HG03469 (cell line): Measurements from ENCODE around the gene PAPSS1.
"Not testable (repeated sequence)": the region's sequence is repeated elsewhere in the genome, so short reads cannot be mapped to it uniquely, and the experiment has no call there.

Source experiments
- ATAC-seq: cut with Tn5 transposase; IDR thresholded peaks from one replicate; pipeline ENCODE4 v1.9.1; 2021; ENCODE audit warnings: mild to moderate bottlenecking, moderate library complexity, moderate number of reproducible peaks; ENCODE audit not compliant: unreplicated experiment

The PAPSS1 gene

DNA sequence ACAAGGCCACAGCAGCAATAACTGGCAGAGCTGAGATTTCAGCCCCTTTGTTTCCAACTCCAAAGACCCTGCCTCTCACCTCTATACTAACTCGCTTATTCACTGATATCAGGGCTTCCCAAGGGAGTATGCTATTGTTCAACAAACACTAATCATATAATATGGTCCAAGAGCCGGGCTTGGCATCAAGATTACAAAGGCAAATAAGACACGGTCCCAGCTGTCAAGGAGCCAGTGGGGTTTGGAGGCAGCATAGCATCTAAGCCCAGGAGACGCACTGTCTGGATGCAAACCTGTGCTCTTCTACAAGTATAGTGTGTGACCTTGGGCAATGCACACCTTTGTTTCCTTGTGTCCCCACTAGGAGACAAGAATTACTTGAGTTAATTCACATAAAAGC, 28.7 kb downstream of the PAPSS1 start:
- no peak for ATAC-seq

DNA sequence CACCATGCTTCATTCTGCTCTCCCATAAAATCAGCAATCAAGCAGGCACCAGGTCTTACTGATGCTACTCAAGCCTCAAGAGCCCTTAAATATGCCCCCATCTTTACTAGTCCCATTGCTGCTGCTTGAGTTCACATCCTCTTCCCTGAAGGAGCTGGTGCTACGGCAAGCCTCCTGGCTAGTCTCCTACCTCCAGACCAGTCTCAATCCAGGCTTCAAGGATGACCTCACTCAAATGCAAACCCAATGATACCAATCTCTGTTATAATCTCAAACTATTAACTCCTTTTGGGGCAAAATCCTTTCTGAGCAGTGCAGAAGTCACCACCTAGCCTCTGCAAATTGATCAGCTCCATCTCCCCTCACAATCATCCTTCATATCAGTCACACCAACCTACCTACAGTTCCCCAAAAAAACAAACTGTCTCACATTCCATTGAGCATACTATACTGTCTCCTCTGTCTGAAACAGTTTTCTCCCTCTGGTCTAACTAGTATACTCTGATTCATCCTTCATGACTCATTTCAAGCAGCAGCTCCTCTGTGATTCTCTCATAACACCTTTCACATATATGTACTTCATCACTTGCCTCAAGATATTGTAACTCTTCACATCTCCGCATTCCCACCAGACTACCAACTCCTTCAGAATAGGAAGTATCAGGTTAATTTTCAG, 30.0 kb downstream of the PAPSS1 start:
- no peak for ATAC-seq

DNA sequence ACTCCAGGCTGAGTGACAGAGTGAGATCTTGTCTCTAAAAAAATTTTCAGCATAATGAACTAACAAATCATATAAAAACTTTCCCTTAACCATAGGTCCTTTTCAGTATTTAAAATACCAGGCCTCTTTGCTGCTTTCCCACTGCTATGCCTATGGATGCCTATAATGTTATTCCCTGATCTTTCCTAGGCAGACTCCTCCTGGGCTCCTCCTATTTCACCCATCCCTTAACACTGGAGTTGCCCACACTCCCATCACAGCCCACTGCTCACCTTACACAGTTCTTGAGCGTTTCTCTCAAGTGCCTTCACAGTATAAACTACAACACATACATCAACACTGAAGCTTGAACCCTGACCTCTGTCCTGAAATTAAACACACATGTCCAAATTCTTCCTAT, 31.6 kb downstream of the PAPSS1 start:
- no peak for ATAC-seq

DNA sequence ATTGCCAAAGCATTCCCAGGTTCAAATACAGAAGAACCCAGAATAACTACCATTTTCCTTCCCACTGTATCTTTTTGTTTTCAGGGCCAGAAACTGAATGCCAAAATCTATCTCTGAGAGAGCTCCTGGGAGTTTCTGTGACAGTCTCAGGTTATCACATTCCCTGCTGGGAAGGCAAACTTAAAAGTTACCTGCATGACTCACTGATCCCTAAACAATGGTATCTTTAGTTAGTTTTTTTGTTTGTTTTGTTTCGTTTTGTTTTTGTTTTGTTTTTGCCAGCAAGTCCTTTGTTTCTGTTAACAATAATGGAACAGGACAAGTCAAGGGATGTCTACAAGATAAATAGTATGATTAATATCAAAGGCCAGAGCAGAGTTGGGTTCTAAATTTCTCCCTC, 34.3 kb downstream of the PAPSS1 start:
- no peak for ATAC-seq

DNA sequence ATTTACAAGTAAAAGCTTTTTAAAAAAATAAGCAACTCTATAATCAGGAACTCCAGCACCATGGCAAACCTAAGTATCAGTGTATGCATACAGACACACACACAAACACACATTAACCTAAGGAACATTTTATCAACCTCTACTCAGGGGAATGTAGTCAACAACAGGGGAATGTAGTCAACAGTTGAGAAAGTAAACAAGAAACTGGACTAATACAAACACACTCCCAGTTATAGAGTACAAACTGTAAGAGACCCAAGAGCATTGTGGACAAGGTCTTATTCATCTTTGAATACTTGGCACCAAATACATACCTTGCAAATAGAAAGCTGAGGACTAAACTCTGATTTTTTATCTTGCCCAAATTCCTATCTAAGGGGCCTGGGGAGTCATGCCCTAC, 36.2 kb downstream of the PAPSS1 start:
- ATAC-seq, result no peak

DNA sequence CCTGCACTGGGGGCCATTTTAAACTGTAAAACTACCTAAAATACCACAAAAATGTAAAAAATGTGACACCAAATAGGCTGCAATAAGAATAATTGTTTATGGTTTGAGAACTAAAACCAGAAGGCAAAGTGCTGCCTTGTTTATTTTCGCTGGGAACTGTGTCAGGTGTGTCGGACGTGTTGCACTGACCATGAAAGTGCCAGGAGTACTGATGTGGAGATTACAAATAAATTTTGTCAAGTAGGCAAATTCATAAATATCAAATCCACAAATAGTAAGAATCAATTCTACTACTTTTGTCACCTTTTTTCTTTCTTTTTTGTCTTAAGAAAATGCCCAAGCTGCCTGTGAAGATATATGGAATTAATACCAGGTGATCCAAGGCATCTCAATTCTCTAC, 37.7 kb downstream of the PAPSS1 start:
- no peak for ATAC-seq

DNA sequence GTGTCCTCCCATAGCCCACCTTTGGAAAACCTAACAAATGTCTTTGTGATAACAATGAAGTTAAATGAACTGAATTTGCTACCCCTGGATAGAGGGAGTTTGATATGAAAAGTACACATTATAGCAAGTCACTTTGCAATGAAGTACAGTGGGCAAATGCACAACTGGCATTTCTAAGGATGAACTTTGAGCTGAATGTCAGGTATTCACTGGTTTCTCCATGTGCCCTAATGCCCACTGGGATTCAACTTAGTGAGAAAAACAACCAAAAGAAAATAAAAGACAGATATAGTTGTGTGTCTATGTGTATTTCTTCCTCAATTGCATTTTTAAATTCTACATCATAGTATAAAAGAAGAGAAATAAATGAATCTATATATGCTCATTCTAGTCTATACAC, 51.0 kb downstream of the PAPSS1 start:
- ATAC-seq, result no peak

DNA sequence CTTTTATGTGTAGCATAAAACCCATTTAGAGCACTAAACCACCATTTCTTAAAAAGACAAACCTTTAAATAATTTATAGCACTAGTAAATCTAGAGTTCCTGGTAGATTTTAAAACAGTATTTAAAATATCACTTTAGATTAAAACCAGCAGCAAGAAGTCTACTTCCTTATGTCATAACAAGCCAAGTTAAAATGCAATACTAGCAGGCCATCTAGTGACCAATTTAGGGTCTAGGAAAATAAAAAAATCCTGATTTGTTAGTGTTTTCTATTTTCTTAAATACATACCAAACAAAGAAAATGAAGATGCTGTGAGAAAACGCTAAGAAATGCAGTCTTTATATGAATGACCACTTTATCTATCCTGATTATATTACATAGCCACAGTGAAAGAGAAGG, 53.9 kb downstream of the PAPSS1 start:
- ATAC-seq, result no peak

DNA sequence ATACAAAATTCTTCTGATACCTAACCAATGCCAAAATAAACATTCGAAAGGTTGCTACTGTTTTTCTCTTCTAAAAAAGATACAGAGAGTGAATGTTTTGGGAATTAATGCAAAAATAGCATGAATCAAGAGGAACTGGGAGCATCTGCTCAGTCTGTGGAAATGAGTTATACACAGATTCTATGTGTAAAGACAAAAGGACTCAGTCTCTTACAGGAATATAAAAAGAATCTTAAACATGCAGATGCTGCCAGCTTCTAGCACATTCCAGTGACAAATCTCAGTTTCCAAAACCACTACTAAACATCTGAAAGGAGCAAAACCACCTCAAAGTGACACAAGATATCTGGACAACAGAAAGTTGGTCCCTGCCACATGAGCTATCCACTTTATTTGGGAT, 55.0 kb downstream of the PAPSS1 start:
- ATAC-seq, result no peak

DNA sequence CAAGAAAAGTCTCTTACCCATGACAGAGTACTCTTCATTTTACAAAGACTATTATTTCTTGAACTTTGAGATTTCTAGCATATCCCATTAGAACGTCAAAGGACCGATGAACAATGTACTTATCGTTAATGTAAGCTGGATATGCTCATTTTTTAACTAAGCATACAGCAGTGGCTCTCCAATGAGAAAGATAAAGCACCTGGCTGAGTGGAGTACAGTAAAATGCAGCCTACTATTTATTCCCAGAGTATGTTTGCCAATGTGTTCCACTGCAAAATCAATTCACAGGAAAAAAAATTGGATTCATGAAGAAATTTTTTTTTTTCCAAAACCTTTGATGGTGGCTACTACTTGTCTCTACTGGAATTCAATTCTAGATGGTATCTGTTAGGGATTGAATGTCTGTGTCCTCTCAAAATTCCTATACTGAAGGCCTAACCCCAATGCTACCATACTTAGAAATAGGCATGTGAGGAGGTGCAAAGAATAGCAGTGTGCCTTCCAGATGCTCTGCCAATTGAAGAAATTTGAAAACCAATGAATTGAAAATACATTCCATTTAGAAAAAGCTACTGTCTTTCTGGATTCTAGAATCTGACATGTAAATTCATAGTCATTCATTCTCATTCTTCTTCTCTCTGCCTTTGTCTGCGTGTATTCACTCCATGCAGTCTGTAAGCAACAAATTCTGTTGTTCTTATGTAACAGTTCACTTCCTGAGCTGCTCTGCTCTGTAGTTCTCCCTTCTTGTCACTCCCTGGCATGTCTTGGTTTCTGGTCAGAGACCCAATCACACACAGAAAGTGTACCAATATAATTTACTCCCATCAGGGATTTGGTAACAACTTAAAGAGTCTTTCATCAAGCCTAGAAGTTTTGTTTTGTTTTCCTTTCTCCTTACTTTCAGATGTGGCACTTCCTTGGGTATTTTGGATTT, 61.4 kb downstream of the PAPSS1 start:
- ATAC-seq, result no peak

DNA sequence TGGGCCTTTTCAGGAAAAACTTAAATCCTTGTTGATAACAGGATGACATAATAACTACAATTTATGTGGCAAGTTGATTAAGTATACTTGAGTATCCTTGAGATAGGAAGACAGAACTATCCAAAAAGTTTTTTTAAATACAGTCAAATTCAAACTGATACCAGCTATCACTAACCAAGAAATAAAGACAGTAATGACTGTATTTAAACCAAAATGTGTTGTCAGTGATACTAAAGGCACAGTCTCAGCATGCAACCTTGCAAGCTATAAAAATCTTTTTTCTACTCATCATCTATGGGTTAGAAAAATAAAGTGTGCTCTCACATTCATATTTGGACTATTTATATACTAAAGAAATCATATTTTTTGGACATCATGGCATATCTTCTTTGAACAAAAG, 64.7 kb downstream of the PAPSS1 start:
- ATAC-seq, result no peak

DNA sequence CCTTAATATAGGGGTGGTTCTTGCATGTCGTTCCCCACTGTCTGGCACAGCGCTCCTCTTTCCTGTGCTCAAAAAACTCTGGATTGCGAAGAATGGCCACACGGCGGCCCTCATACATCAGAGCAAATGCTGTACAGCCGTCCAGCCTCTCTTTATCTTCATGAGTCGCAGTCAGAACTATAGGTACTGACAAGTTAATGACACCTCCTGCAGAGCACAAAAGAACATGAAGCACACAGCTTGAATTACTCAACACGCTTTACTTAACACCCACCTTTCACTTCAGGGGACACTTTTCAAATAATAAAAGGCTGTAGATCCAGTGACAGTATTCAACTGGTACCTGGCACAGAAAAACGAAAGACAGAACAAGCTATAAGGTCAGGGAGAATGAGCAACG, 65.3 kb downstream of the PAPSS1 start:
- no peak for ATAC-seq

DNA sequence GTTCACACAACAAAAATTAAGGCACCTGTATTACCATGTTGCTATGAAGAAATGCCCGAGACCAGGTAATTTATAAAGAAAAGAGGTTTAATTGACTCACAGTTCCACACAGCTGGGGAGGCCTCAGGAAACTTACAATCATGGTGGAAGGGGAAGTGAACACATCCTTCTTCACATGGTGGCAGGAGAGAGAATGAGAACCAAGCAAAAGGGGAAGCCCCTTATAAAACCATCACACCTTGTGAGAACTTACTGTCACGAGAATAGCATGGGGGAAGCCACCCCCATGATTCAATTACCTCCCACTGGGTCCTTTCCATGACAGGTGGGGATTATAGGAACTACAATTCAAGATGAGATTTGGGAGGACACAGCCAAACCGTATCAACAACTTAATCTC, 68.6 kb downstream of the PAPSS1 start:
- not testable (repeated sequence) for ATAC-seq

DNA sequence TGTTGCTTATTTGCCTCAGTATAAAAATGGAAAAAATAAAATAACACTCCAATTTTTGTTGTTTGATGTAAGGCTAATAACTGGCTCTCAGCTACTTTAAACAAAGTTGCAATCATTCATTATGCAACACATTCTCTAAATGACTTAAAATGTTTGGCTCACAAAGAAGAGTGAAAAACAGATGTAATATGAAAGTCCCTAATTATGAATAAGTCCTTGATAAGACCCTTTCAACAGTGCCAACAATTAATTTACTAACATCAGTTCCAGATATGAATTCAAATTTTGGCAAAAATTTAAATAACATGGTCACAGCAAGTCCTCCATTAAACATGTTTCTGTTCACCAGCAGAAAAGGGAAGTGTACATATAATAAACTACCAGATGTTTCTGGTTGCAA, 69.8 kb downstream of the PAPSS1 start:
- ATAC-seq, result no peak

DNA sequence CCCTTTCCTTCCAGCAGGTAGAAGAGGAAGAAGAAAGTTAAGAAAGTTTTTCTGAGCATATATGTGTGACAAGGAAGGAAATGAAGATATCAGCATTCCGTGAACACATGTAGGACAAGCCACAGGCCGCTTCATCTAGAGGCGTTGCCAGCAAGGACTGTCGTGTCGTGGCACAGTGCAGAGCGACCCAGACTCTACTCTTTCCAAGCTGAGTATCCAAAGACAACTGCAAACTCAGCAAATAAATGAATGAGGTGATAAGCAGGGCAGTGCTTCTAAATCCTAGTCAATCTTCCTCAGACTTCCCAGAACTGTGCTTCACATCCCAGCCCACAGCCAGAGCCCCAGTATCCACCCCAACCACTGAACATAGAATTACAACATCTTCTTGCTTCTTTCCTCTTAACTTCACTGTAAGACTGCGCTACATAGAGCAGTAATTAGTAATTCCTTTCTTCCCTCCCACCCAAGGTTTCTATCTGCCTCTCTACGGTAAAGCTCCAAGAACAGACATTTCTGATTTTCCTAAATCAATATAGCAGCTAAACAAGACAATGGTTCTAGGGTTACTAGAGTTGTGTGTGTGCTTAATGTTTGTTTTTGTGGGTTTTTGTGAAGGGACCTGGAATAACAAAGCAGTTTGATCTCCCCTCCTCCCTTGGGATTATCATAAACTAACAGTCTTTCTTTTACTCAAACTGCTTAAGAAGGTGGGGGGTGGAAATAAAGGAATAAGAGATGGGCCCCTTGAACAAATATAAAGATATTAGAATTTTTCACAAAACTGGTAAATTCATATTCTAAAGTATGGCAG, 71.6 kb downstream of the PAPSS1 start:
- ATAC-seq, result no peak

DNA sequence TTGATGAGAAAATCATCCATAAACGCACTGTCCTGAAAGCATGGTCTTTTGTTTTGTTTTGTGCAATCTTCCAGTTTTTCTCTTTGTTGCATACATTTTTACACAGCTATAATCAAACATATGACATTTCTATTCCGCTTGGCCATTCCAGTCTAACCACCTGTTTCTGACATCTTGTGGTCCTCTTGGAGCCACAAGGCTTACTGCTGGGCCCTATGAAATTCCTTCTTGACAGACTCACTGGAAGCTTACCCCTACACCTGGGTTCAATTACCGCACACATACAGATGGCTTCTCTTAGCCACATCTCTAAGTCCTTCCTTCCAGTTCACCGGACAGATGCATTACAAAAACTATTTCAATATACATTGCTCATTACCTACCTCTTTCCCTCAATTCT, 72.4 kb downstream of the PAPSS1 start:
- ATAC-seq, result no peak

DNA sequence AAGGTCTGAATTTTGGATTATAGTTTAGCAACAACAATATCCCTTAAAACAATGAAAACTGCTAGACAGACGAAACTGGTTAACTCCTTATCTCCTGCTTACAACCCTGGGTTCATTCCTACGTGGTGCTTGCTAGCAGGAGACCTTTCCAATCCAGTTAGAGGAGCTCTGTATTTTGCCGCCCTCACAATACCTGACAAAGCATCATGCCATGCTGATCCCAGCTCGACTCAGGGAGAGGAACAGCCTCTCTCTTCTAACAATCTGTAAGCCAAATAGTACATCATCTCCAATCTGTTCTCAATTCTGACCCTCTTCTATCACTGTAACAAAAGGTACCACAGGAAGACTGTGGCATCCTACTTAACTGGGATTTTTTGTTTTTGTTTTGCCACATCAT, 74.4 kb downstream of the PAPSS1 start:
- ATAC-seq, result no peak

DNA sequence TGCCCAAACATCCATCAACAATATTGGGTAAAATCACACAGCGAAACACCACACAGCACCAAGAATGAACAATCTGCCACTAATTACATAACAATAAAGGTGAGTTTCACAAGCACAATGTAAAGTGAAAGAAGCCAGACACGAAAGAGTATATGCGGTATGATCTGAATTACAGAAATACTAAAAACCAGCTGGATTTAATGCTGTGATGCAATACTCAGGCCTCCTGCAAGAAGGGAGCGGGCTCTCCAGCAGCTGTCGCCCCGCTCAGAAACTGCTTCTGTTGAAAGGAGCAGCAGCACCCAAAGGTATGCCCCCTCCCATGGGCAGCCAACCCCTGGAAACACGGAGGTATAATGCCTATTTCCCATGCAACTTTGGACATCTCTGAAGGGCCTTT, 77.0 kb downstream of the PAPSS1 start:
- no peak for ATAC-seq

DNA sequence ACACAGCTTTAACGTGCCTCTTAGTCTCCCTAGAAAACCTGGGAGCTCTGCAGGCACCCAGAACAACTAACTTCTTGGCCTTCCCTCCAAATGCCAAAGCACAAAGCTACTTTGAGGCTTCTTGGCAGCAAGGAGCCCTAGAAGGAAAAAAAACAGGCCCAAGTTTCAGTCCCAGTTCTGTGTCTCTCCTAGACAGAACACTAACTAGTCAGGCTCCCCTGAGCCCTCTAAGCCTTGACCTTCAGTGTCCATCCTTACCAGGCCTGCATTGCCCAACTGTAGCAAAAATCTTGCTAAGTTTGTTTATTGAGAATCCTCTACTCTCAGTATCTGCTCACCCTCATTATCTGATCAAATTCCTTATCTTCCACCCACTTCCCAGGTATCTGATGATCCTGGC, 79.2 kb downstream of the PAPSS1 start:
- ATAC-seq, result no peak

DNA sequence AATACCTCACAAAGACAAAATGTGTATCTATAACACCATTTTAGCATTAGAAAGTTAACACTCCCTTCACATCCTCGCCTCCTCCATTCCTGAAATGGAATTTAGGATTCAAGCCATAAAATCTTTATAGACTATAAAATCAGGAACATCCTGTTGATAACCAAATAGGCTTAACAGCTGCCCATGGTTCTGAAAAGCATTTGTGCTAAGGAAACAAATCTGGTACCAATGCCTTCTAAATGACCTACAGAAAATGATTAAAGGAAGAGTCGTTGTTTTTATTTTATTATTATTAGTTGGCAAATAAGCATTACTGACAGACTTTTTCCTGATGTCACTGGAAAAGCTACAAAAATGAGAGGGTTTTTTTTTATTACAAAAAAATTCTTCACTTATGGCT, 79.8 kb downstream of the PAPSS1 start:
- no peak for ATAC-seq

DNA sequence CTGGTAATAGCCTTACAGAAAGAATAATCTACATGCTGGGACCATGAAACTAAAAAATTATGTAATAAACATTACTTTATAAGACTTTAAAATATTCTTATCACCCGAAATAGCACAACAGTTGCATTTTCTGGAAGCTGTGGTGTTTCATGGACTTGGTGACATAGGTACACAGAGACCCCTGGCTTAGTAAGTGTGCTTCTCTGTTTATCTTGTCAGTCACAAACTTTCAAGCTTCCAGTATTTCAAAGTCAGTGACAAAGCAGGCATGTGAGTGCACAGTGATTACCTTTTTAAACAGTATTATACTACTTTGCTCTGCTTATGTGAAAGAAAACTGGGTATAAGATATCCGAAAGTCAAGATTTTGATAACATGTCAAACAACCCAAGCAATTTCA, 84.3 kb downstream of the PAPSS1 start:
- ATAC-seq, result no peak

DNA sequence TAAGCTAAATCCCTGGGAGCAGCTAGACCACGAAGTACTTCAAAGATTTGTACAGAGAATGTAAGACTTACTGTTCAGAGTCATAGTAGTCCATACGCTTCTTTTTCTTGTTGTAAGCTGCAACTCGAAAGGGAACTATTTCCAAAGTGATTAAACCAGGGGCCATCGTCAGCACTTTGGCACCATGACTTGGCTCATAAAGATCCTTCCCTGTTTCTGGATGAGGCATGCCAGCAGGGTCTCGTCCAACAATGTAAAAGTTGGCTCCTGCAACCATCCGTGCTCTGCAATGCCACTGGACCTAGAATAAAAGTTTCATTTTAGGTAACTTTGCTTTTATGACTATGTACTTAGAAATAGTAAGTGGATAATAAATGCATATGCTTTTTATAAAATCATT, 88.5 kb downstream of the PAPSS1 start:
- ATAC-seq, result no peak
